ENCODE measurements around the gene PADI2. TPM values are rescaled to one million over a fixed set of nuclear protein-coding genes. Genes with fewer than 3 reads are reported as not detected.

Gene PADI2
- total RNA-seq, 1 experiment from 2014 or later: 0.16 TPM

- no peak overlapping the region for H3K4me3 Mint-ChIP-seq (ENCODE audit: unreplicated experiment)
- ChIA-PET CTCF (no interaction called here), POLR2A (interaction anchor here (1.6 kb wide), 1 partner anchor 75 kb away, joined by 4 read pairs; no protein-coding TSS in a partner anchor)
- peaks cover 16% of the 10 kb centered on the region for H3K4me1 Mint-ChIP-seq (ENCODE audit: insufficient read depth, unreplicated experiment)
- intact Hi-C loops (cut with micrococcal nuclease): no loop called here
- DNase-seq (ENCODE audit: unreplicated experiment): no peak
- no TSS peak for BruUV-seq (replicated peaks)
- H3K9me3 Mint-ChIP-seq (ENCODE audit: unreplicated experiment): no peaks in the 10 kb centered on the region
- peaks cover 83% of the 10 kb centered on the region for H3K36me3 Mint-ChIP-seq (ENCODE audit: insufficient read depth, unreplicated experiment)
- no peak overlapping the region for H3K27ac Mint-ChIP-seq (ENCODE audit: low read depth, unreplicated experiment)
- TF ChIP-seq CTCF (IDR thresholded peaks at IDR 0.05; ENCODE audit: unreplicated experiment): no peak
- H3K27me3 Mint-ChIP-seq (ENCODE audit: insufficient read depth, unreplicated experiment): no peaks in the 10 kb centered on the region
Observed at GRCh38 chr1:17024721-17025120, 94.5 kb downstream of the PADI2 start.

- Mint-ChIP-seq H3K4me1 (ENCODE audit: insufficient read depth, unreplicated experiment) (peaks cover 13% of the 10 kb centered on the region), H3K27ac (ENCODE audit: low read depth, unreplicated experiment) (no peak overlapping the region), H3K27me3 (ENCODE audit: insufficient read depth, unreplicated experiment) (no peaks in the 10 kb centered on the region), H3K36me3 (ENCODE audit: insufficient read depth, unreplicated experiment) (peaks cover 88% of the 10 kb centered on the region), H3K9me3 (ENCODE audit: unreplicated experiment) (no peaks in the 10 kb centered on the region), H3K4me3 (ENCODE audit: unreplicated experiment) (no peak overlapping the region)
- intact Hi-C loops (cut with micrococcal nuclease): no loop called here
- CTCF ChIA-PET: interaction anchor here (0.9 to 1.2 kb wide), 3 partner anchors 13 to 72 kb away, joined by 3 to 6 read pairs (median 3); no protein-coding TSS in a partner anchor
- no peak for DNase-seq (ENCODE audit: unreplicated experiment)
- BruUV-seq (replicated peaks): no TSS peak
- POLR2A ChIA-PET: interaction anchor here (2.7 kb wide), 1 partner anchor 11 kb away, joined by 13 read pairs; no protein-coding TSS in a partner anchor
- no peak for TF ChIP-seq CTCF (IDR thresholded peaks at IDR 0.05; ENCODE audit: unreplicated experiment)
Observed at GRCh38 chr1:17023573-17023972, 95.7 kb downstream of the PADI2 start.

- no peak overlapping the region for H3K4me3 Mint-ChIP-seq (ENCODE audit: unreplicated experiment)
- TF ChIP-seq CTCF (IDR thresholded peaks at IDR 0.05; ENCODE audit: unreplicated experiment): no peak
- H3K4me1 Mint-ChIP-seq (ENCODE audit: insufficient read depth, unreplicated experiment): peaks cover 8% of the 10 kb centered on the region
- POLR2A ChIA-PET: interaction anchor here (2.7 kb wide), 1 partner anchor 10 kb away, joined by 13 read pairs; no protein-coding TSS in a partner anchor
- DNase-seq (ENCODE audit: unreplicated experiment): no peak
- H3K27ac Mint-ChIP-seq (ENCODE audit: low read depth, unreplicated experiment): no peak overlapping the region
- intact Hi-C loops (cut with micrococcal nuclease): no loop called here
- H3K9me3 Mint-ChIP-seq (ENCODE audit: unreplicated experiment): no peaks in the 10 kb centered on the region
- no peaks in the 10 kb centered on the region for H3K27me3 Mint-ChIP-seq (ENCODE audit: insufficient read depth, unreplicated experiment)
- no TSS peak for BruUV-seq (replicated peaks)
- peaks cover 87% of the 10 kb centered on the region for H3K36me3 Mint-ChIP-seq (ENCODE audit: insufficient read depth, unreplicated experiment)
- CTCF ChIA-PET: interaction anchor here (0.6 to 1.2 kb wide), 2 partner anchors 72 to 199 kb away, joined by 3 to 6 read pairs; no protein-coding TSS in a partner anchor
Observed at GRCh38 chr1:17023102-17023501, 96.1 kb downstream of the PADI2 start.

- Mint-ChIP-seq H3K27ac (ENCODE audit: low read depth, unreplicated experiment) (no peak overlapping the region), H3K27me3 (ENCODE audit: insufficient read depth, unreplicated experiment) (no peaks in the 10 kb centered on the region), H3K9me3 (ENCODE audit: unreplicated experiment) (no peaks in the 10 kb centered on the region), H3K4me3 (ENCODE audit: unreplicated experiment) (no peak overlapping the region), H3K4me1 (ENCODE audit: insufficient read depth, unreplicated experiment) (no peaks in the 10 kb centered on the region), H3K36me3 (ENCODE audit: insufficient read depth, unreplicated experiment) (peaks cover 88% of the 10 kb centered on the region)
- POLR2A ChIA-PET: interaction anchor here (2.7 kb wide), 1 partner anchor 9 kb away, joined by 13 read pairs; no protein-coding TSS in a partner anchor
- intact Hi-C loops (cut with micrococcal nuclease): no loop called here
- BruUV-seq (replicated peaks): no TSS peak
- CTCF ChIA-PET: no interaction called here
- no peak for DNase-seq (ENCODE audit: unreplicated experiment)
- no peak for TF ChIP-seq CTCF (IDR thresholded peaks at IDR 0.05; ENCODE audit: unreplicated experiment)
Observed at GRCh38 chr1:17021896-17022295, 97.4 kb downstream of the PADI2 start.

Data from MCF 10A (cell line).